Measurements from ENCODE around the gene HEATR5A.
"Not testable (repeated sequence)": the region's sequence is repeated elsewhere in the genome, so short reads cannot be mapped to it uniquely, and the experiment has no call there.

The HEATR5A gene

GRCh38 chr14:31276417-31276816 lies 143.9 kb downstream of the HEATR5A start:
- H3K9me3 ChIP-seq (ENCODE audit: insufficient read depth, low read depth, low read length), result peaks cover 52% of the 10 kb centered on the region
- not testable (repeated sequence) for H3K27ac ChIP-seq (ENCODE audit: low read length); H3K36me3 ChIP-seq (ENCODE audit: insufficient read depth, low read depth, low read length); H3K4me3 ChIP-seq (ENCODE audit: low read length); H3K27me3 ChIP-seq (ENCODE audit: insufficient read depth, low read length); H3K9ac ChIP-seq (ENCODE audit: low read depth, low read length); H3K4me1 ChIP-seq (ENCODE audit: insufficient read depth, low read length)

GRCh38 chr14:31275731-31276130 lies 144.6 kb downstream of the HEATR5A start:
- Histone ChIP-seq H3K4me1 (ENCODE audit: insufficient read depth, low read length) (no peaks in the 10 kb centered on the region), H3K9ac (ENCODE audit: low read depth, low read length) (no peak overlapping the region), H3K4me3 (ENCODE audit: low read length) (no peak overlapping the region), H3K27ac (ENCODE audit: low read length) (no peak overlapping the region), H3K9me3 (ENCODE audit: insufficient read depth, low read depth, low read length) (peaks cover 53% of the 10 kb centered on the region), H3K27me3 (ENCODE audit: insufficient read depth, low read length) (no peaks in the 10 kb centered on the region), H3K36me3 (ENCODE audit: insufficient read depth, low read depth, low read length) (no peaks in the 10 kb centered on the region)

- H3K36me3 ChIP-seq (ENCODE audit: insufficient read depth, low read depth, low read length), result no peaks in the 10 kb centered on the region
- H3K27ac ChIP-seq (ENCODE audit: low read length), result no peak overlapping the region
- no peak overlapping the region for H3K4me3 ChIP-seq (ENCODE audit: low read length)
These were observed 148.7 kb downstream of the HEATR5A start for GRCh38 chr14:31271648-31272047.

GRCh38 chr14:31270196-31270772 lies 150.1 kb downstream of the HEATR5A start:
- H3K27ac ChIP-seq (ENCODE audit: low read length), result no peak overlapping the region
- peaks cover 27% of the 10 kb centered on the region for H3K9me3 ChIP-seq (ENCODE audit: insufficient read depth, low read depth, low read length)
- H3K27me3 ChIP-seq (ENCODE audit: insufficient read depth, low read length), result no peaks in the 10 kb centered on the region
- no peak overlapping the region for H3K4me3 ChIP-seq (ENCODE audit: low read length)
- H3K9ac ChIP-seq (ENCODE audit: low read depth, low read length), result no peak overlapping the region
- H3K4me1 ChIP-seq (ENCODE audit: insufficient read depth, low read length), result no peaks in the 10 kb centered on the region
- no peaks in the 10 kb centered on the region for H3K36me3 ChIP-seq (ENCODE audit: insufficient read depth, low read depth, low read length)

More at GRCh38 chr14:31271648-31272047, 148.7 kb downstream of the HEATR5A start:
- Histone ChIP-seq H3K9me3 (ENCODE audit: insufficient read depth, low read depth, low read length) (peaks cover 38% of the 10 kb centered on the region), H3K4me1 (ENCODE audit: insufficient read depth, low read length) (no peaks in the 10 kb centered on the region), H3K27me3 (ENCODE audit: insufficient read depth, low read length) (no peaks in the 10 kb centered on the region), H3K9ac (ENCODE audit: low read depth, low read length) (no peak overlapping the region)

- H3K9me3 ChIP-seq (ENCODE audit: insufficient read depth, low read depth, low read length), result peaks cover 26% of the 10 kb centered on the region
These were observed 150.6 kb downstream of the HEATR5A start for GRCh38 chr14:31269634-31270195.

GRCh38 chr14:31268216-31268615 lies 152.1 kb downstream of the HEATR5A start:
- Histone ChIP-seq H3K9ac (ENCODE audit: low read depth, low read length) (no peak overlapping the region), H3K4me1 (ENCODE audit: insufficient read depth, low read length) (no peaks in the 10 kb centered on the region), H3K27ac (ENCODE audit: low read length) (no peak overlapping the region), H3K36me3 (ENCODE audit: insufficient read depth, low read depth, low read length) (no peaks in the 10 kb centered on the region), H3K27me3 (ENCODE audit: insufficient read depth, low read length) (no peaks in the 10 kb centered on the region), H3K9me3 (ENCODE audit: insufficient read depth, low read depth, low read length) (peaks cover 20% of the 10 kb centered on the region), H3K4me3 (ENCODE audit: low read length) (no peak overlapping the region)

More at GRCh38 chr14:31269634-31270195, 150.6 kb downstream of the HEATR5A start:
- Histone ChIP-seq H3K4me1 (ENCODE audit: insufficient read depth, low read length) (no peaks in the 10 kb centered on the region), H3K27me3 (ENCODE audit: insufficient read depth, low read length) (no peaks in the 10 kb centered on the region), H3K36me3 (ENCODE audit: insufficient read depth, low read depth, low read length) (no peaks in the 10 kb centered on the region), H3K9ac (ENCODE audit: low read depth, low read length) (no peak overlapping the region), H3K4me3 (ENCODE audit: low read length) (no peak overlapping the region), H3K27ac (ENCODE audit: low read length) (no peak overlapping the region)

GRCh38 chr14:31266437-31267331 lies 153.7 kb downstream of the HEATR5A start:
- peaks cover 20% of the 10 kb centered on the region for H3K9me3 ChIP-seq (ENCODE audit: insufficient read depth, low read depth, low read length)
- no peaks in the 10 kb centered on the region for H3K27me3 ChIP-seq (ENCODE audit: insufficient read depth, low read length)
- no peak overlapping the region for H3K4me3 ChIP-seq (ENCODE audit: low read length)
- no peaks in the 10 kb centered on the region for H3K4me1 ChIP-seq (ENCODE audit: insufficient read depth, low read length)
- no peaks in the 10 kb centered on the region for H3K36me3 ChIP-seq (ENCODE audit: insufficient read depth, low read depth, low read length)
- no peak overlapping the region for H3K9ac ChIP-seq (ENCODE audit: low read depth, low read length)
- no peak overlapping the region for H3K27ac ChIP-seq (ENCODE audit: low read length)

- Histone ChIP-seq H3K4me3 (ENCODE audit: low read length) (no peak overlapping the region), H3K4me1 (ENCODE audit: insufficient read depth, low read length) (no peaks in the 10 kb centered on the region), H3K36me3 (ENCODE audit: insufficient read depth, low read depth, low read length) (no peaks in the 10 kb centered on the region), H3K9ac (ENCODE audit: low read depth, low read length) (no peak overlapping the region), H3K9me3 (ENCODE audit: insufficient read depth, low read depth, low read length) (peaks cover 20% of the 10 kb centered on the region), H3K27ac (ENCODE audit: low read length) (no peak overlapping the region), H3K27me3 (ENCODE audit: insufficient read depth, low read length) (no peaks in the 10 kb centered on the region)
These were observed 154.5 kb downstream of the HEATR5A start for GRCh38 chr14:31265701-31266398.

GRCh38 chr14:31263485-31264133 lies 156.7 kb downstream of the HEATR5A start:
- Histone ChIP-seq H3K27me3 (ENCODE audit: insufficient read depth, low read length) (no peaks in the 10 kb centered on the region), H3K9ac (ENCODE audit: low read depth, low read length) (no peak overlapping the region), H3K27ac (ENCODE audit: low read length) (no peak overlapping the region), H3K9me3 (ENCODE audit: insufficient read depth, low read depth, low read length) (no peaks in the 10 kb centered on the region; the same call in 1 of the 2 replicates), H3K36me3 (ENCODE audit: insufficient read depth, low read depth, low read length) (no peaks in the 10 kb centered on the region), H3K4me1 (ENCODE audit: insufficient read depth, low read length) (no peaks in the 10 kb centered on the region), H3K4me3 (ENCODE audit: low read length) (no peak overlapping the region)

GRCh38 chr14:31261859-31262731 lies 158.3 kb downstream of the HEATR5A start:
- Histone ChIP-seq H3K36me3 (ENCODE audit: insufficient read depth, low read depth, low read length) (no peaks in the 10 kb centered on the region), H3K4me3 (ENCODE audit: low read length) (no peak overlapping the region), H3K9ac (ENCODE audit: low read depth, low read length) (no peak overlapping the region), H3K9me3 (ENCODE audit: insufficient read depth, low read depth, low read length) (no peaks in the 10 kb centered on the region), H3K27ac (ENCODE audit: low read length) (no peak overlapping the region), H3K27me3 (ENCODE audit: insufficient read depth, low read length) (no peaks in the 10 kb centered on the region), H3K4me1 (ENCODE audit: insufficient read depth, low read length) (no peaks in the 10 kb centered on the region)
